ENCODE measurements around the gene VWA8. TPM values are rescaled to one million over a fixed set of nuclear protein-coding genes. Genes with fewer than 3 reads are reported as not detected.
"Not testable (repeated sequence)": the region's sequence is repeated elsewhere in the genome, so short reads cannot be mapped to it uniquely, and the experiment has no call there.

The VWA8 gene
- total and polyA plus RNA-seq, 9 donors = 6.5 to 16.0 (median 9.3) TPM

DNA sequence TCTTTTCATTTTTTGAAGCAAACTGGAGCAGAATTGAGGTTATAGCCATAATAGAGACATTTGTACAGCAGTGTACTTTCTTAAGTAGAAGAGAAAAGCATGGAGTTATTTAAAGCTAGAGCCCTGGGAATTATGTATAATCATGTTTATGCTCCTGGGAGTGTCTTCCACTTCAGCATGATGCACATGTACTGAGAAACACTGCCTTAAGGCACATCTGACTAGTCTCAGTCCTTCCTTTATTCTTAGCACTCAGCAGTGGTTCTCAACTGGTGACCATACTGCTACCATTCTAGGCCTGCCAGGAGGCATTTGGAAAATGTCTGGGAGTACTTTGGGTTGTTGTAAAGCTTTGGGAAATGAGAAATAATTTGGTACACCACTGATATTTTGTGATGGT is 45.8 kb downstream of the VWA8 start:
- Histone ChIP-seq H3K27me3 (ENCODE audit: control insufficient read depth, insufficient read depth, low read length) (no peaks in the 10 kb centered on the region), H3K4me3 (ENCODE audit: low read length) (no peak overlapping the region), H3K27ac (ENCODE audit: low read length) (no peak overlapping the region), H3K9me3 (replicated peaks; ENCODE audit: control insufficient read depth, low read depth, low read length) (no peaks in the 10 kb centered on the region), H3K4me1 (ENCODE audit: control insufficient read depth, insufficient read depth, low read length) (peaks cover 8% of the 10 kb centered on the region), H3K36me3 (ENCODE audit: control insufficient read depth, insufficient read depth, low read length) (peaks cover under 1% of the 10 kb centered on the region)
- peak; percentile 30 for DNase-seq

DNA sequence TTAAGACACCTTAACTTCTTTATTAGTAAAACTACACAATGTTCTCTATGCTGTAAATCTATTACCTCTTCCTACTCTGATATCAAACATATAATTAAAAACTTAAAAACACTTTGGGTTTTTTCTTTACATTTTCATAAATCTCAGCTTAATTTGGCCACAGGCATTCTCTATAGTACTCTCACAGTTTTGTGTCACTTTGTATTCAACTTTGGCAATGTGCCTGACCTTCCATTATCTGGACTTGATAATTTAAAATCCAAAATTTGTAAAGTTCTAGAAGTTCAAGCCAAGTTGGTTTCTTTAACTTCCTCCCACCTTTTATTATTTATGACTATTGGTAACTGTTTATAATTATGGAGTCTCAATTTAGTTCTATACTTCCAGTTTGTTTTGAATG is 46.4 kb downstream of the VWA8 start:
- Histone ChIP-seq H3K4me3 (ENCODE audit: low read length) (no peak overlapping the region), H3K9me3 (replicated peaks; ENCODE audit: control insufficient read depth, low read depth, low read length) (no peaks in the 10 kb centered on the region), H3K4me1 (ENCODE audit: control insufficient read depth, insufficient read depth, low read length) (peaks cover 4% of the 10 kb centered on the region), H3K36me3 (ENCODE audit: control insufficient read depth, insufficient read depth, low read length) (peaks cover 3% of the 10 kb centered on the region), H3K27ac (ENCODE audit: low read length) (no peak overlapping the region), H3K27me3 (ENCODE audit: control insufficient read depth, insufficient read depth, low read length) (no peaks in the 10 kb centered on the region)
- no peak for DNase-seq

DNA sequence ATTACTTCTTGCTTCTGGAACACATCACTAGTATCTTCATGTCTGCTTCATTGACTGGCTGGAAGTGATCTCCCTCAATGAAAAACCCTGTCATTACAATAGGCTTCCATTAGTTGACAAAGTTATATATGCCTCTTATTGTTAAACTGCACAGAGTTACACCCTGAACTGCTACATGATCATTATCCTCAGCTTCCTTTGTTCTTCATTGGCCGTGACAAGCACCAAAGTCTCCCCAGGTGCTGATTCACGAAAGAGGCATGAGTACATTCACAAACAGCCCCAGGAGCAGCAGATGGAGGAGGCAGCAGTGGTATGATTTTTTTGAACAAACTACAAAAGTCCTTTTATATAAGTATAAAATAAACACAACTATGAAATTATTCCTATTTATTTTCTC is 51.4 kb downstream of the VWA8 start:
- H3K4me3 ChIP-seq (ENCODE audit: low read length) = no peak overlapping the region
- no peaks in the 10 kb centered on the region for H3K9me3 ChIP-seq (replicated peaks; ENCODE audit: control insufficient read depth, low read depth, low read length)
- DNase-seq = no peak
- peaks cover 6% of the 10 kb centered on the region for H3K36me3 ChIP-seq (ENCODE audit: control insufficient read depth, insufficient read depth, low read length)
- WGBS (ENCODE audit: insufficient coverage) = no CpG with 5 or more reads among the region's 2 CpGs
- no peaks in the 10 kb centered on the region for H3K4me1 ChIP-seq (ENCODE audit: control insufficient read depth, insufficient read depth, low read length)
- no peaks in the 10 kb centered on the region for H3K27me3 ChIP-seq (ENCODE audit: control insufficient read depth, insufficient read depth, low read length)
- no peak overlapping the region for H3K27ac ChIP-seq (ENCODE audit: low read length)

DNA sequence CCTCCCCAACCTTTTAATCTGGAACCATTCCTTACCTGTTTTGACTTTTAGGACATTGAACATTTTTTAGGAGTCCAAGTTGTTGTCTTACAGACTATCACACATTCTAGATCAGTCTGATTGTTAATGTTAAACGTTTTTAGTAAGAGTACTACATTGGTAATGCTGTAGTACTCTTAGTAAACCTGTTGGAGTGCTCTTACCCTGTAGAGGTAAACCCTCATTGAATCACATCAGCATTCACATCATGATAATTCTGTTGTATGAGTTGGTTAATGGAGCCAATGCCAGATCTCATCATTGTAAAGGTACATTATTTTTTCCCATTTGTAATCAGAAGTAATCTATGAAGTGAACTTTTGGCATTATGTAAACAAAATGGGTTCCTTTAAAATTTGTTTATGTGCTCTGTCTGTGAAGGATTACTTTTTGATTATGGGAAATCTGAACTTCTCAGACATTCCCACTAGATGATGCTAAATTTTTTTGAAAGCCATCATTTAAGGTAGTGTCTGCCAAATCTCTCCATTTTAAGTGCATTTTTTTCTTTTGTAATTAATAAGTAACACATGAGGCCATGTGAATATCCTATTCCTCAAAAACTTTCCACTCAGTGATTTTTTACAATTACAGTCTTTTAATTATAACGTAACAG is 55.2 kb downstream of the VWA8 start:
- H3K27ac ChIP-seq (ENCODE audit: low read length) = no peak overlapping the region
- H3K4me1 ChIP-seq (ENCODE audit: control insufficient read depth, insufficient read depth, low read length) = no peaks in the 10 kb centered on the region
- no peak for DNase-seq
- WGBS (ENCODE audit: insufficient coverage) = no CpG with 5 or more reads among the region's 2 CpGs
- H3K9me3 ChIP-seq (replicated peaks; ENCODE audit: control insufficient read depth, low read depth, low read length) = no peaks in the 10 kb centered on the region
- H3K27me3 ChIP-seq (ENCODE audit: control insufficient read depth, insufficient read depth, low read length) = no peaks in the 10 kb centered on the region
- H3K36me3 ChIP-seq (ENCODE audit: control insufficient read depth, insufficient read depth, low read length) = peaks cover 6% of the 10 kb centered on the region
- H3K4me3 ChIP-seq (ENCODE audit: low read length) = no peak overlapping the region

DNA sequence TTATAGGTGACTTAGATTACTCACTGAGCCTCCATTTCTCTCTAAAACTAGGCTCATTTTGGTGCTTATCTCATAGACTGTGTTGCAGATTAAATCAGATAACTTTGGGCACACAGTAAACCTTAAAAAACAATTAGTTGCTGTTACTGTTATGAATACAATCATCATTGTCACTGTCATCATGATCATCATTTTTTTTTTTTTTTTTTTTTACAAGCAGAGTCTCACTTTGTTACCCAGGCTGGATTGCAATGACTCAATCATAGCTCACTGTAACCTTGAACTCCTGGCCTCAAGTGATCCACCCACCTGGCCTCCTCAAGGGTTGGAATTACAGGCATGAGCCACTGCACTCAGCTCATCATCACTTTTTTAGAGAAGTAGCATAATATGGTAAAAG is 60.0 kb downstream of the VWA8 start:
- no peak for DNase-seq
- Histone ChIP-seq H3K9me3 (replicated peaks; ENCODE audit: control insufficient read depth, low read depth, low read length) (no peaks in the 10 kb centered on the region), H3K4me1 (ENCODE audit: control insufficient read depth, insufficient read depth, low read length) (no peaks in the 10 kb centered on the region), H3K36me3 (ENCODE audit: control insufficient read depth, insufficient read depth, low read length) (no peaks in the 10 kb centered on the region), H3K27me3 (ENCODE audit: control insufficient read depth, insufficient read depth, low read length) (no peaks in the 10 kb centered on the region), H3K4me3 (ENCODE audit: low read length) (no peak overlapping the region), H3K27ac (ENCODE audit: low read length) (no peak overlapping the region)

DNA sequence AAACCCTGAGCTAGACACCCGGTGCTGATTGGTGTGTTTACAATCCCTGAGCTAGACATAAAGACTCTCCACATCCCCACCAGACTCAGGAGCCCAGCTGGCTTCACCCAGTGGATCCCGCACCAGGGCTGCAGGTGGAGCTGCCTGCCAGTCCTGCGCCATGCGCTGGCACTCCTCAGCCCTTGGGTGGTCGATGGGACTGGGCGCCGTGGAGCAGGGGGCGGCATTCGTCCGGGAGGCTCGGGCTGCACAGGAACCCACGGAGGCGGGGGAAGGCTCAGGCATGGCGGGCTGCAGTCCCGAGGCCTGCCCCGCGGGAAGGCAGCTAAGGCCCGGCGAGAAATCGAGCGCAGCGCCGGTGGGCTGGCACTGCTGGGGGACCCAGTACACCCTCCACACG is 62.5 kb downstream of the VWA8 start:
- H3K27me3 ChIP-seq (ENCODE audit: control insufficient read depth, insufficient read depth, low read length); H3K9me3 ChIP-seq (replicated peaks; ENCODE audit: control insufficient read depth, low read depth, low read length); H3K36me3 ChIP-seq (ENCODE audit: control insufficient read depth, insufficient read depth, low read length); H3K27ac ChIP-seq (ENCODE audit: low read length); H3K4me1 ChIP-seq (ENCODE audit: control insufficient read depth, insufficient read depth, low read length); H3K4me3 ChIP-seq (ENCODE audit: low read length); DNase-seq: not testable (repeated sequence)
- WGBS (ENCODE audit: insufficient coverage) = no CpG with 5 or more reads among the region's 24 CpGs

DNA sequence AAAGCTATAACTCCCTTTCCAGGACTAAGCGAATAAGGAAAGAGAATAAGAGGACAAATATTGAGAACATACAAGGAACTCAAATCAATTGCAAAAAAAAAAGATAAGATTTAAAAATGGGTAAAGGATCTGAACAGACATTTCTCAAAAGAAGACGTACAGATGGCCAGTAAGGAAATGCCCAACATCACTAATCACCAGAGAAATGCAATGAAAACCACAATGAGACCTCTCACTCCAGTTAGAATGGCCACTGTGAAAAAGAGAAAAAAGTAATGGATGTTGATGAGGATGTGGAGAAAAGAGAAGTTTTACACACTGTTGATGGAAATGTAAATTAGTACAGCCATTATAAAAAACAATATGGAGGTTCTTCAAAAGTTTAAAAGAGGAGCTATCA is 63.8 kb downstream of the VWA8 start:
- no CpG with 5 or more reads among the region's 2 CpGs for WGBS (ENCODE audit: insufficient coverage)

DNA sequence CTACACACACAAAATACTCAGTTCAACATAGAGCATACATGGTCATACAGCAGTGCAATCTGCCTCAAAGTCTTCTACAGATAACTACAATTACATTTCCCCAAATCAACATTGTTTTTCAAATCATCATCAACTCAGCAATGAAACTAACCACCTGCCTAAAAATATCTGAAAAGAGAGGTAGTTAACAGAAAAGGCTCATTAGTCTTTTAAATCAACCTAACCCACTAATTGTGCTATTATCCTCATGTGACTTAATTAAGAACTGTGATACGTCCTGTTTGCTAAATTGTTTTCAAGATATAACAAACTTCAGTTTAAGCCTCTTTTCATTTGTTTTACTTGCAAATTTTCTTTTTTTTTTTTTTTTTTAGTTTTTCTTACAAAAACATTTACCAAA is 65.4 kb downstream of the VWA8 start:
- no peaks in the 10 kb centered on the region for H3K9me3 ChIP-seq (replicated peaks; ENCODE audit: control insufficient read depth, low read depth, low read length)
- no peaks in the 10 kb centered on the region for H3K4me1 ChIP-seq (ENCODE audit: control insufficient read depth, insufficient read depth, low read length)
- H3K36me3 ChIP-seq (ENCODE audit: control insufficient read depth, insufficient read depth, low read length) = peaks cover 2% of the 10 kb centered on the region
- DNase-seq = no peak
- H3K27me3 ChIP-seq (ENCODE audit: control insufficient read depth, insufficient read depth, low read length) = no peaks in the 10 kb centered on the region
- no CpG with 5 or more reads among the region's 1 CpG for WGBS (ENCODE audit: insufficient coverage)
- no peak overlapping the region for H3K27ac ChIP-seq (ENCODE audit: low read length)
- H3K4me3 ChIP-seq (ENCODE audit: low read length) = no peak overlapping the region

More for the DNA sequence above, 63.8 kb downstream of the VWA8 start:
- Histone ChIP-seq H3K4me3 (ENCODE audit: low read length) (no peak overlapping the region), H3K27ac (ENCODE audit: low read length) (no peak overlapping the region), H3K4me1 (ENCODE audit: control insufficient read depth, insufficient read depth, low read length) (no peaks in the 10 kb centered on the region), H3K9me3 (replicated peaks; ENCODE audit: control insufficient read depth, low read depth, low read length) (no peaks in the 10 kb centered on the region), H3K27me3 (ENCODE audit: control insufficient read depth, insufficient read depth, low read length) (no peaks in the 10 kb centered on the region), H3K36me3 (ENCODE audit: control insufficient read depth, insufficient read depth, low read length) (no peaks in the 10 kb centered on the region)
- no peak for DNase-seq

DNA sequence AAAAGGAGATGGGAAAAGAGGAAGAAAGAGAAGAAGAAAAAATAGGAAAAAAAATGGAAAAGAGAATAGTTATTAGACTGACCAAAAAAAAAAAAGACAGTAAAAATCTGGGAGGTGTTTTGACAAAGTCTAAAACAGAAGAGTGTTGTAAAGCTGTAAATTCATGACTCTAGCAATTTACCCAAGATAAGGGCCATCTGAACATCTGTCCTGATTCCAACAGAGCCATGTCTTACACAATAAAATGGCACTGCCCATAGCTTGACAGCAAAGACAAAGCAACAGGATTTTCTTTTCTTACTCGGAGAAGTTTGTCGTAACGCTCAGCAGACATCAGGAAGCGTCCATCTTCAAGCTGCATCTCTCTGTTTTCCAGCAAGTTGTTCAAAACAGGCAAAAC is 69.8 kb downstream of the VWA8 start:
- H3K36me3 ChIP-seq (ENCODE audit: control insufficient read depth, insufficient read depth, low read length) = peaks cover 5% of the 10 kb centered on the region

DNA sequence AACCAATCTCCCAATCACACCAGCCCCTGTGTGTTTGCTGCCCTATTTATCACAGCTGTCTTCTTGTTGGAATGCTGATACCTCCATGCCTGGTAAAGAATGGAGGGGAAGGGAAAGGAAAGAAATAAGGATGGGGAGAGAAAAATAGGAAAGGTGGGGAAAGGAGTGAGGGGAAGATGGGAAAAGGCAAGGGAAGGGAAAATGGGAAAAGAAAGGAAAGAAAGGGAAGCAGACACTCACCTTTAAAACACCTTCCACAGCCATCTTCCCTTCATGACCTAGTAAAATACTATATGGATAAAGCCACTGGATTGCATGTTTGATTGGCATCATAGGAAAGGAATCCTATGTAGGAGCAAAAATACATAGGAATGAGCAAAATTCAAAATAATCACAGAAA is 77.8 kb downstream of the VWA8 start:
- H3K4me3 ChIP-seq (ENCODE audit: low read length) = no peak overlapping the region
- no peaks in the 10 kb centered on the region for H3K4me1 ChIP-seq (ENCODE audit: control insufficient read depth, insufficient read depth, low read length)
- no peaks in the 10 kb centered on the region for H3K27me3 ChIP-seq (ENCODE audit: control insufficient read depth, insufficient read depth, low read length)
- peaks cover 9% of the 10 kb centered on the region for H3K36me3 ChIP-seq (ENCODE audit: control insufficient read depth, insufficient read depth, low read length)
- no peaks in the 10 kb centered on the region for H3K9me3 ChIP-seq (replicated peaks; ENCODE audit: control insufficient read depth, low read depth, low read length)
- no peak overlapping the region for H3K27ac ChIP-seq (ENCODE audit: low read length)
- no peak for DNase-seq

More for the DNA sequence above, 69.8 kb downstream of the VWA8 start:
- DNase-seq = no peak
- no peaks in the 10 kb centered on the region for H3K4me1 ChIP-seq (ENCODE audit: control insufficient read depth, insufficient read depth, low read length)
- WGBS (ENCODE audit: insufficient coverage) = 94% methylated on average over 4 of the region's 4 CpGs
- H3K9me3 ChIP-seq (replicated peaks; ENCODE audit: control insufficient read depth, low read depth, low read length) = no peaks in the 10 kb centered on the region
- no peaks in the 10 kb centered on the region for H3K27me3 ChIP-seq (ENCODE audit: control insufficient read depth, insufficient read depth, low read length)
- no peak overlapping the region for H3K27ac ChIP-seq (ENCODE audit: low read length)
- no peak overlapping the region for H3K4me3 ChIP-seq (ENCODE audit: low read length)

DNA sequence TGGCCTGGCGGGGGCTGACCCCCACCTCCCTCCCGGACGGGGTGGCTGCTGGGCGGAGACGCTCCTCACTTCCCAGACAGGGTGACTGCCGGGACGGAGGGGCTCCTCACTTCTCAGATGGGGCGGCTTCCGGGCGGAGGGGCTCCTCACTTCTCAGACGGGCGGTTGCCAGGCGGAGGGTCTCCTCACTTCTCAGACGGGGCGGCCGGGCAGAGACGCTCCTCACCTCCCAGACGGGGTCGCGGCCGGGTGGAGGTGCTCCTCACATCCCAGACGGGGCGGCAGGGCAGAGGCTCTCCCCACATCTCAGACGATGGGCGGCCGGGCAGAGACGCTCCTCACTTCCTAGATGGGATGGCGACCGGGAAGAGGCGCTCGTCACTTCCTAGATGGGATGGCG is 79.0 kb downstream of the VWA8 start:
- H3K27ac ChIP-seq (ENCODE audit: low read length); H3K4me3 ChIP-seq (ENCODE audit: low read length); H3K36me3 ChIP-seq (ENCODE audit: control insufficient read depth, insufficient read depth, low read length); DNase-seq; H3K4me1 ChIP-seq (ENCODE audit: control insufficient read depth, insufficient read depth, low read length); H3K27me3 ChIP-seq (ENCODE audit: control insufficient read depth, insufficient read depth, low read length); H3K9me3 ChIP-seq (replicated peaks; ENCODE audit: control insufficient read depth, low read depth, low read length): not testable (repeated sequence)
- 96% methylated on average over 7 of the region's 32 CpGs for WGBS (ENCODE audit: insufficient coverage)
